ENCODE data around the gene PEAK1. TPM values are rescaled to one million over a fixed set of nuclear protein-coding genes. Genes with fewer than 3 reads are reported as not detected.
A peak's percentile ranks its signal among the peaks of the same experiment; 100 is the strongest.

PEAK1 gene
- total RNA-seq, 6 experiments from 2014 or later = 85.6 to 110 (median 95.8) TPM

- H3K36me3 Mint-ChIP-seq (ENCODE audit: low read depth) = peaks cover 54% of the 10 kb centered on the region
- no peak for TF ChIP-seq CTCF (IDR thresholded peaks at IDR 0.05)
- peaks cover 41% of the 10 kb centered on the region for H3K4me1 Mint-ChIP-seq (ENCODE audit: low read depth)
- no peaks in the 10 kb centered on the region; the same call in 1 of the 2 replicates for H3K27me3 Mint-ChIP-seq (ENCODE audit: insufficient read depth)
- DNase-seq = no peak
- no peak overlapping the region for H3K27ac Mint-ChIP-seq
- H3K9me3 Mint-ChIP-seq = peaks cover 46% of the 10 kb centered on the region
- no peak overlapping the region; the same call in 1 of the 2 replicates for H3K4me3 Mint-ChIP-seq
These were observed 21.0 kb downstream of the PEAK1 start for GRCh38 chr15:77398927-77399326.

- Mint-ChIP-seq H3K4me3 (no peak overlapping the region), H3K36me3 (ENCODE audit: low read depth) (peaks cover 54% of the 10 kb centered on the region), H3K4me1 (ENCODE audit: low read depth) (peaks cover 40% of the 10 kb centered on the region), H3K27me3 (ENCODE audit: insufficient read depth) (no peaks in the 10 kb centered on the region; the same call in 1 of the 2 replicates), H3K27ac (no peak overlapping the region), H3K9me3 (peaks cover 46% of the 10 kb centered on the region)
- no peak for TF ChIP-seq CTCF (IDR thresholded peaks at IDR 0.05)
- DNase-seq = no peak
These were observed 23.2 kb downstream of the PEAK1 start for GRCh38 chr15:77396692-77397091.

- Mint-ChIP-seq H3K9me3 (peaks cover 43% of the 10 kb centered on the region), H3K4me3 (no peak overlapping the region; the same call in 1 of the 2 replicates), H3K27me3 (ENCODE audit: insufficient read depth) (no peaks in the 10 kb centered on the region; the same call in 1 of the 2 replicates), H3K27ac (no peak overlapping the region), H3K4me1 (ENCODE audit: low read depth) (peaks cover 46% of the 10 kb centered on the region), H3K36me3 (ENCODE audit: low read depth) (peaks cover 51% of the 10 kb centered on the region)
- no peak for TF ChIP-seq CTCF (IDR thresholded peaks at IDR 0.05)
- DNase-seq = no peak
These were observed 24.7 kb downstream of the PEAK1 start for GRCh38 chr15:77395013-77395774.

- no peak overlapping the region for H3K4me3 Mint-ChIP-seq
- H3K9me3 Mint-ChIP-seq = peaks cover 26% of the 10 kb centered on the region
- no peak for TF ChIP-seq CTCF (IDR thresholded peaks at IDR 0.05)
- H3K27me3 Mint-ChIP-seq (ENCODE audit: insufficient read depth) = no peaks in the 10 kb centered on the region; the same call in 1 of the 2 replicates
- peak; percentile 44 for DNase-seq
- H3K36me3 Mint-ChIP-seq (ENCODE audit: low read depth) = peaks cover 33% of the 10 kb centered on the region
- peaks cover 59% of the 10 kb centered on the region for H3K4me1 Mint-ChIP-seq (ENCODE audit: low read depth)
- H3K27ac Mint-ChIP-seq = peak overlapping the region; percentile 16
These were observed 26.4 kb downstream of the PEAK1 start for GRCh38 chr15:77393471-77393840.

GRCh38 chr15:77392762-77393470, 27.0 kb downstream of the PEAK1 start:
- H3K4me3 Mint-ChIP-seq = no peak overlapping the region
- TF ChIP-seq CTCF (IDR thresholded peaks at IDR 0.05) = no peak
- peak overlapping the region; percentile 9; the same call in 1 of the 2 replicates for H3K27ac Mint-ChIP-seq
- H3K36me3 Mint-ChIP-seq (ENCODE audit: low read depth) = peaks cover 28% of the 10 kb centered on the region
- no peak for DNase-seq
- H3K4me1 Mint-ChIP-seq (ENCODE audit: low read depth) = peaks cover 64% of the 10 kb centered on the region
- no peaks in the 10 kb centered on the region; the same call in 1 of the 2 replicates for H3K27me3 Mint-ChIP-seq (ENCODE audit: insufficient read depth)
- peaks cover 20% of the 10 kb centered on the region for H3K9me3 Mint-ChIP-seq
